Neural progenitor cell (in vitro differentiated cells): ENCODE data around the gene UVSSA.

Experiments used
- CTCF ChIP-seq: fragments of 200-600 bp; sonication (generic); IDR thresholded peaks from 2 replicates; pipeline ENCODE4 v1.5.1; 2017; ENCODE audit warnings: antibody characterized with exemption, mild to moderate bottlenecking
- EZH2 ChIP-seq: fragments of 200-600 bp; sonication (generic); IDR thresholded peaks from 2 replicates; pipeline ENCODE4 v1.6.1; 2017; ENCODE audit warnings: antibody characterized with exemption, mild to moderate bottlenecking, moderate library complexity
- EZH2phosphoT487 ChIP-seq: fragments of 200-600 bp; sonication (generic); IDR thresholded peaks from 2 replicates; pipeline ENCODE4 v1.6.1; 2017; ENCODE audit warnings: antibody characterized with exemption

DNA sequence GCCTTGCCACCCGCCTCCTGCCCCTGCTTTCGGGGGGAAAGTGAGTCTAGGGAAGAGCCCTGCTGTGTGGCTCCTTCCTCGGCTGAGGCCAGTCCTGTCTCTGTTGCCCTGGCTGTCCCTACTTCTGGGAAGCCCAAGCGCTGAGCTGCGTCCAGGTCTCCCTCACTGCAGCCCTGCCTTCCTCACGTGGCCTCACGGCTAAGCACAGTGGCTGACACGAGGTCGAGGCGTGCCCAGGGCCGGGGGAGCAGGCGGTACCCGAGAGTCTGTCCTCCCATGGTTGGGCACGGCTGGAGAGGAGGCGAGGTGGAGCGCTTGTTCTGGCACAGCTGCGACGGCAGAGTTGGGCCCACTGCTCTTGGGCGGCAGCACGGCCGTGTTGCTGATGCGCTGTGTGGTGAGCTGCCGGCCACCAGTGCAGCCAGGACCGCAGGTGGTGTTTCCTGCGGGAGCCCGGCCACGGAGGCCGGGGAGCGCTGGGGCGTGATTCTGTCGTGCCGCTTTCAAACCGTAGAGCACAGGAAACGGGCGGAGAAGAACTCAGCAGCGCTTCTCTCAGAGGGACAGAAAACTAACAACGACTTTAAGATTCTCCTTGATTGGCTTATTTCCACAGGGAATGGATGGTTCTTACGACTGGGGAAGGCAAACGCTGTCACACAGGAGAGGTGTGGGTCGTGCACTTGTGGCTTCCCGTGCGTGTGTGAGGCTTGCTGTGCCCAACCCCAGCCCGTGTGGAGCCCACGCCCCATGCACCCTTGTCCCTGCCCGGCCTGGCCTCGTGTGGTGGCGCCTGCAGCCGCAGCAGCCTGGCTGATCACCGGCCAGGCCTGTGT lies 36.0 kb upstream of the UVSSA start:
- TF ChIP-seq CTCF (no peak), EZH2phosphoT487 (no peak), EZH2 (no peak)
